Measurements from ENCODE around the gene CACNB3. TPM values are rescaled to one million over a fixed set of nuclear protein-coding genes. Genes with fewer than 3 reads are reported as not detected.
A peak's percentile ranks its signal among the peaks of the same experiment; 100 is the strongest.

The CACNB3 gene
- total RNA-seq, 2 donors from 2014 or later, result 4.6 to 21.8 TPM

GRCh38 chr12:48788524-48788853 is 29.8 kb upstream of the CACNB3 start:
- peak overlapping the region; percentile 58 to 87 for H3K4me3 ChIP-seq
- TF ChIP-seq, protein P1, sequence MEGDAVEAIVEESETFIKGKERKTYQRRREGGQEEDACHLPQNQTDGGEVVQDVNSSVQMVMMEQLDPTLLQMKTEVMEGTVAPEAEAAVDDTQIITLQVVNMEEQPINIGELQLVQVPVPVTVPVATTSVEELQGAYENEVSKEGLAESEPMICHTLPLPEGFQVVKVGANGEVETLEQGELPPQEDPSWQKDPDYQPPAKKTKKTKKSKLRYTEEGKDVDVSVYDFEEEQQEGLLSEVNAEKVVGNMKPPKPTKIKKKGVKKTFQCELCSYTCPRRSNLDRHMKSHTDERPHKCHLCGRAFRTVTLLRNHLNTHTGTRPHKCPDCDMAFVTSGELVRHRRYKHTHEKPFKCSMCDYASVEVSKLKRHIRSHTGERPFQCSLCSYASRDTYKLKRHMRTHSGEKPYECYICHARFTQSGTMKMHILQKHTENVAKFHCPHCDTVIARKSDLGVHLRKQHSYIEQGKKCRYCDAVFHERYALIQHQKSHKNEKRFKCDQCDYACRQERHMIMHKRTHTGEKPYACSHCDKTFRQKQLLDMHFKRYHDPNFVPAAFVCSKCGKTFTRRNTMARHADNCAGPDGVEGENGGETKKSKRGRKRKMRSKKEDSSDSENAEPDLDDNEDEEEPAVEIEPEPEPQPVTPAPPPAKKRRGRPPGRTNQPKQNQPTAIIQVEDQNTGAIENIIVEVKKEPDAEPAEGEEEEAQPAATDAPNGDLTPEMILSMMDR (IDR thresholded peaks at IDR 0.05), result no peak
- no peak for TF ChIP-seq POLR2AphosphoS5 (IDR thresholded peaks at IDR 0.05)
- no peak for TF ChIP-seq POLR2A (IDR thresholded peaks at IDR 0.05)
- no peak for DNase-seq (ENCODE audit: low spot score)
- no peaks in the 10 kb centered on the region for H3K27me3 ChIP-seq (replicated peaks; ENCODE audit: insufficient read depth)
- peak overlapping the region; percentile 86 to 88 for H3K27ac ChIP-seq
- intact Hi-C loops (cut with DNase I), result no loop called here
- no peaks in the 10 kb centered on the region for H3K36me3 ChIP-seq
- H3K4me1 ChIP-seq (replicated peaks), result peaks cover 11% of the 10 kb centered on the region
- no peaks in the 10 kb centered on the region for H3K9me3 ChIP-seq
- under 1% methylated on average over 25 of the region's 25 CpGs for WGBS

GRCh38 chr12:48788854-48789775 is 29.2 kb upstream of the CACNB3 start, which contains the start of gene ADCY6:
TSS of gene ADCY6 (minus strand) at chr12:48789089. CDS start at chr12:48783434, 5,655 bp downstream.
- H3K36me3 ChIP-seq, result no peaks in the 10 kb centered on the region
- H3K4me3 ChIP-seq, result peak within 1 kb of the TSS; percentile 58 to 87
- peak; percentile 74 for DNase-seq (ENCODE audit: low spot score)
- peaks cover 11% of the 10 kb centered on the region for H3K4me1 ChIP-seq (replicated peaks)
- no peaks in the 10 kb centered on the region for H3K27me3 ChIP-seq (replicated peaks; ENCODE audit: insufficient read depth)
- intact Hi-C loops (cut with DNase I), result no loop called here
- WGBS, result 2% methylated on average over 77 of the region's 86 CpGs
- H3K9me3 ChIP-seq, result no peaks in the 10 kb centered on the region
- TF ChIP-seq POLR2AphosphoS5 (IDR thresholded peaks at IDR 0.05) (peak; percentile 28), POLR2A (IDR thresholded peaks at IDR 0.05) (no peak)
- H3K27ac ChIP-seq, result peak within 1 kb of the TSS; percentile 86 to 88

GRCh38 chr12:48789858-48790326 is 28.4 kb upstream of the CACNB3 start:
- peaks cover 11% of the 10 kb centered on the region for H3K4me1 ChIP-seq (replicated peaks)
- H3K9me3 ChIP-seq, result no peaks in the 10 kb centered on the region
- intact Hi-C loops (cut with DNase I), result no loop called here
- DNase-seq (ENCODE audit: low spot score), result no peak
- H3K36me3 ChIP-seq, result no peaks in the 10 kb centered on the region
- 15% methylated on average over 4 of the region's 4 CpGs for WGBS
- peak overlapping the region; percentile 86 to 88 for H3K27ac ChIP-seq
- no peak for TF ChIP-seq POLR2A (IDR thresholded peaks at IDR 0.05)
- H3K27me3 ChIP-seq (replicated peaks; ENCODE audit: insufficient read depth), result no peaks in the 10 kb centered on the region
- peak overlapping the region; percentile 58 to 87 for H3K4me3 ChIP-seq

- no peaks in the 10 kb centered on the region for H3K9me3 ChIP-seq
- H3K27ac ChIP-seq, result no peak overlapping the region
- H3K27me3 ChIP-seq (replicated peaks; ENCODE audit: insufficient read depth), result no peaks in the 10 kb centered on the region
- TF ChIP-seq POLR2A (IDR thresholded peaks at IDR 0.05), result no peak
- no peak for TF ChIP-seq POLR2AphosphoS5 (IDR thresholded peaks at IDR 0.05)
- TF ChIP-seq, protein P1 (IDR thresholded peaks at IDR 0.05), result no peak
- WGBS, result 95% methylated on average over 3 of the region's 3 CpGs
- no peak overlapping the region for H3K4me3 ChIP-seq
- no peaks in the 10 kb centered on the region for H3K36me3 ChIP-seq
- H3K4me1 ChIP-seq (replicated peaks), result no peaks in the 10 kb centered on the region
- DNase-seq (ENCODE audit: low spot score), result no peak
- intact Hi-C loops (cut with DNase I), result no loop called here
These were observed 24.6 kb upstream of the CACNB3 start for GRCh38 chr12:48793696-48794095.

GRCh38 chr12:48794870-48795269 is 23.4 kb upstream of the CACNB3 start:
- no peak overlapping the region for H3K27ac ChIP-seq
- 49% methylated on average over 3 of the region's 3 CpGs for WGBS
- no peak for DNase-seq (ENCODE audit: low spot score)
- H3K9me3 ChIP-seq, result no peaks in the 10 kb centered on the region
- TF ChIP-seq POLR2A (IDR thresholded peaks at IDR 0.05) (no peak), POLR2AphosphoS5 (IDR thresholded peaks at IDR 0.05) (no peak)
- TF ChIP-seq, protein P1 (IDR thresholded peaks at IDR 0.05), result no peak
- intact Hi-C loops (cut with DNase I), result no loop called here
- no peaks in the 10 kb centered on the region for H3K36me3 ChIP-seq
- H3K4me3 ChIP-seq, result no peak overlapping the region
- no peaks in the 10 kb centered on the region for H3K27me3 ChIP-seq (replicated peaks; ENCODE audit: insufficient read depth)
- H3K4me1 ChIP-seq (replicated peaks), result no peaks in the 10 kb centered on the region

Data from prostate gland (tissue), 2 donors.